H9 (cell line): ENCODE data around the gene COL8A1. TPM values are rescaled to one million over a fixed set of nuclear protein-coding genes. Genes with fewer than 3 reads are reported as not detected.

Source experiments
- DNase-seq: peaks from one replicate; pipeline ENCODE4 v3.0.0-alpha.2; 2017
- H2AFZ ChIP-seq: one replicate; pipeline ENCODE4 v1.6.1; 2013; ENCODE audit warnings: mild to moderate bottlenecking, low read length, control low read depth, moderate library complexity
- H2AK5ac ChIP-seq: 2 replicates; pipeline ENCODE4 v1.6.1; 2013; ENCODE audit warnings: low read length, control low read depth, mixed read lengths; ENCODE audit not compliant: insufficient read length
- H2BK120ac ChIP-seq: one replicate; pipeline ENCODE4 v1.6.1; 2013; ENCODE audit warnings: low read depth, mild to moderate bottlenecking, low read length, control low read depth, inconsistent platforms; ENCODE audit not compliant: poor library complexity, severe bottlenecking
- H2BK12ac ChIP-seq: 2 replicates; pipeline ENCODE4 v1.6.1; 2013; ENCODE audit warnings: low read length, control low read depth, mixed read lengths, low read depth; ENCODE audit not compliant: insufficient read length
- H2BK15ac ChIP-seq: 2 replicates; pipeline ENCODE4 v1.6.1; 2013; ENCODE audit warnings: low read depth, low read length, control low read depth
- H2BK20ac ChIP-seq: one replicate; pipeline ENCODE4 v1.6.1; 2013; ENCODE audit warnings: low read depth, mild to moderate bottlenecking, low read length, control low read depth, inconsistent platforms; ENCODE audit not compliant: poor library complexity, severe bottlenecking
- H2BK5ac ChIP-seq: 2 replicates; pipeline ENCODE4 v1.6.1; 2013; ENCODE audit warnings: low read length, control low read depth, mixed read lengths; ENCODE audit not compliant: insufficient read length
- H3K14ac ChIP-seq: 2 replicates; pipeline ENCODE4 v1.6.1; 2013; ENCODE audit warnings: low read length, control low read depth; ENCODE audit not compliant: insufficient read depth
- H3K18ac ChIP-seq: 2 replicates; pipeline ENCODE4 v1.6.1; 2013; ENCODE audit warnings: low read depth, mild to moderate bottlenecking, mixed read lengths, low read length, control low read depth; ENCODE audit not compliant: insufficient read length
- H3K23ac ChIP-seq: 2 replicates; pipeline ENCODE4 v1.6.1; 2013; ENCODE audit warnings: low read length, control low read depth, mixed read lengths, low read depth; ENCODE audit not compliant: insufficient read length
- H3K23me2 ChIP-seq: 2 replicates; pipeline ENCODE4 v1.6.1; 2013; ENCODE audit warnings: low read depth, mild to moderate bottlenecking, mixed read lengths, low read length, control low read depth; ENCODE audit not compliant: insufficient read length, poor library complexity, severe bottlenecking
- H3K27ac ChIP-seq: 2 replicates; pipeline ENCODE4 v1.5.1; 2013; ENCODE audit warnings: low read length, control low read depth, mixed read lengths, low read depth; ENCODE audit not compliant: insufficient read length
- H3K27me3 ChIP-seq: 2 replicates; pipeline ENCODE4 v1.6.1; 2013; ENCODE audit warnings: low read length, control low read depth, inconsistent platforms; ENCODE audit not compliant: insufficient read depth
- H3K4ac ChIP-seq: 2 replicates; pipeline ENCODE4 v1.6.1; 2013; ENCODE audit warnings: low read depth, mild to moderate bottlenecking, control low read depth, inconsistent platforms, low read length, moderate library complexity
- H3K4me1 ChIP-seq: 2 replicates; pipeline ENCODE4 v1.6.1; 2013; ENCODE audit warnings: low read length, control low read depth, inconsistent platforms; ENCODE audit not compliant: insufficient read depth
- H3K4me2 ChIP-seq: 2 replicates; pipeline ENCODE4 v1.6.1; 2013; ENCODE audit warnings: low read length, control low read depth, mixed read lengths; ENCODE audit not compliant: insufficient read length, insufficient read depth
- H3K56ac ChIP-seq: 2 replicates; pipeline ENCODE4 v1.6.1; 2013; ENCODE audit warnings: low read depth, mild to moderate bottlenecking, mixed read lengths, low read length, control low read depth; ENCODE audit not compliant: insufficient read length
- H3K79me1 ChIP-seq: 2 replicates; pipeline ENCODE4 v1.6.1; 2013; ENCODE audit warnings: low read depth, mild to moderate bottlenecking, moderate library complexity, low read length, control low read depth, inconsistent platforms; ENCODE audit not compliant: insufficient read depth, poor library complexity, severe bottlenecking
- H3K79me2 ChIP-seq: 2 replicates; pipeline ENCODE4 v1.6.1; 2013; ENCODE audit warnings: low read length, control low read depth, inconsistent platforms; ENCODE audit not compliant: insufficient read depth
- H3K9ac ChIP-seq: 2 replicates; pipeline ENCODE4 v1.6.1; 2013; ENCODE audit warnings: low read length, control low read depth, mixed read lengths; ENCODE audit not compliant: insufficient read length; ENCODE audit errors: extremely low read depth
- H3K9me3 ChIP-seq: one replicate; pipeline ENCODE4 v1.6.1; 2013; ENCODE audit warnings: low read depth, low read length, inconsistent platforms; ENCODE audit not compliant: control insufficient read depth
- H3T11ph ChIP-seq: one replicate; pipeline ENCODE4 v1.6.1; 2013; ENCODE audit warnings: mild to moderate bottlenecking, low read length, control low read depth, inconsistent platforms
- H4K20me1 ChIP-seq: one replicate; pipeline ENCODE4 v1.6.1; 2013; ENCODE audit not compliant: control insufficient read depth, insufficient read length, insufficient read depth
- H4K5ac ChIP-seq: 2 replicates; pipeline ENCODE4 v1.6.1; 2013; ENCODE audit warnings: low read depth, mild to moderate bottlenecking, mixed read lengths, low read length, control low read depth; ENCODE audit not compliant: insufficient read length
- H4K8ac ChIP-seq: replicated peaks from 2 replicates; pipeline ENCODE4 v1.6.1; 2013; ENCODE audit warnings: low read length, control low read depth, mixed read lengths, low read depth; ENCODE audit not compliant: insufficient read length
- H4K91ac ChIP-seq: 2 replicates; pipeline ENCODE4 v1.6.1; 2013; ENCODE audit warnings: low read depth, mild to moderate bottlenecking, moderate library complexity, mixed read lengths, low read length, control low read depth; ENCODE audit not compliant: insufficient read length
- H3K27ac Mint-ChIP-seq, 3 experiments: 2 replicates in 2 of 3; 3 replicates in 1 of 3; pipeline ENCODE4 v1.8.0; 2020 to 2021; ENCODE audit warnings: mixed read lengths in 3 of 3, mild to moderate bottlenecking in 1 of 3, moderate library complexity in 1 of 3
- H3K27me3 Mint-ChIP-seq: 2 replicates; pipeline ENCODE4 v1.8.0; 2021; ENCODE audit warnings: low read depth, mild to moderate bottlenecking, moderate library complexity, mixed read lengths
- H3K36me3 Mint-ChIP-seq, 3 experiments: 2 replicates in 2 of 3; 3 replicates in 1 of 3; pipeline ENCODE4 v1.8.0; 2020 to 2021; ENCODE audit warnings: low read depth in 3 of 3, mixed read lengths in 3 of 3; ENCODE audit not compliant: insufficient read depth in 1 of 3
- H3K4me1 Mint-ChIP-seq, 2 experiments: 2 replicates each; pipeline ENCODE4 v1.8.0; 2020; ENCODE audit warnings: mixed read lengths in 2 of 2
- H3K4me3 Mint-ChIP-seq, 2 experiments: 2 replicates in 1 of 2; 3 replicates in 1 of 2; pipeline ENCODE4 v1.8.0; 2020 to 2021; ENCODE audit warnings: mild to moderate bottlenecking in 2 of 2, mixed read lengths in 2 of 2, moderate library complexity in 1 of 2
- H3K9me3 Mint-ChIP-seq, 2 experiments: 2 replicates in 1 of 2; 3 replicates in 1 of 2; pipeline ENCODE4 v1.8.0; 2020; ENCODE audit warnings: mild to moderate bottlenecking in 2 of 2, mixed read lengths in 2 of 2, moderate library complexity in 1 of 2
- WGBS: extraction: QIAGEN DNeasy Blood & Tissue Kit; methylation state at CpG from one replicate; pipeline ENCODE4 v1.1.7; 2013; ENCODE audit warnings: missing lambda C conversion rate, low lambda C conversion rate, mixed read lengths; ENCODE audit not compliant: insufficient read length; ENCODE audit errors: extremely low coverage; 5-methylcytosine and 5-hydroxymethylcytosine counted together
- total RNA-seq: library from RNA; stranded (reverse); gene quantifications from 2 replicates; pipeline ENCODE4 v1.2.1, GENCODE V29; 2021
- TF ChIP-seq, protein P1 (sequence below): fragments of 200-600 bp; sonication (generic); conservative IDR thresholded peaks from 3 replicates; pipeline ENCODE4 v1.8.0; 2021; ENCODE audit warnings: antibody characterized with exemption, mild to moderate bottlenecking

The COL8A1 gene
- total RNA-seq, 1 experiment from 2014 or later: 0.17 TPM

GRCh38 chr3:99670556-99670950, 32.2 kb downstream of the COL8A1 start:
- Histone ChIP-seq H3K79me2 (no peaks in the 10 kb centered on the region), H3K4me2 (no peak overlapping the region), H4K5ac (no peak overlapping the region), H2BK20ac (no peak overlapping the region), H2BK12ac (no peak overlapping the region), H3K14ac (no peak overlapping the region), H3K18ac (no peak overlapping the region), H2BK5ac (no peak overlapping the region), H3K56ac (no peak overlapping the region), H3K79me1 (no peaks in the 10 kb centered on the region), H2BK120ac (no peak overlapping the region), H4K8ac (no peak overlapping the region), H2AFZ (no peak overlapping the region), H3K27ac (no peak overlapping the region), H3K4ac (no peak overlapping the region), H3K23me2 (no peaks in the 10 kb centered on the region), H3T11ph (no peak overlapping the region), H3K27me3 (no peaks in the 10 kb centered on the region), H3K9me3 (no peaks in the 10 kb centered on the region), H3K9ac (no peak overlapping the region), H3K23ac (no peak overlapping the region), H3K4me1 (no peaks in the 10 kb centered on the region), H4K91ac (no peak overlapping the region), H4K20me1 (no peaks in the 10 kb centered on the region), H2BK15ac (no peak overlapping the region), H2AK5ac (no peak overlapping the region)
- Mint-ChIP-seq H3K36me3 (no peaks in the 10 kb centered on the region), H3K4me3 (no peak overlapping the region), H3K27me3 (no peaks in the 10 kb centered on the region), H3K27ac (no peak overlapping the region), H3K9me3 (no peaks in the 10 kb centered on the region), H3K4me1 (peaks cover 0 to 5% of the 10 kb centered on the region in 2 experiments; a peak in 1 of 4 replicates)
- no peak for DNase-seq
- no CpG with 5 or more reads among the region's 2 CpGs for WGBS
- TF ChIP-seq, protein P1, sequence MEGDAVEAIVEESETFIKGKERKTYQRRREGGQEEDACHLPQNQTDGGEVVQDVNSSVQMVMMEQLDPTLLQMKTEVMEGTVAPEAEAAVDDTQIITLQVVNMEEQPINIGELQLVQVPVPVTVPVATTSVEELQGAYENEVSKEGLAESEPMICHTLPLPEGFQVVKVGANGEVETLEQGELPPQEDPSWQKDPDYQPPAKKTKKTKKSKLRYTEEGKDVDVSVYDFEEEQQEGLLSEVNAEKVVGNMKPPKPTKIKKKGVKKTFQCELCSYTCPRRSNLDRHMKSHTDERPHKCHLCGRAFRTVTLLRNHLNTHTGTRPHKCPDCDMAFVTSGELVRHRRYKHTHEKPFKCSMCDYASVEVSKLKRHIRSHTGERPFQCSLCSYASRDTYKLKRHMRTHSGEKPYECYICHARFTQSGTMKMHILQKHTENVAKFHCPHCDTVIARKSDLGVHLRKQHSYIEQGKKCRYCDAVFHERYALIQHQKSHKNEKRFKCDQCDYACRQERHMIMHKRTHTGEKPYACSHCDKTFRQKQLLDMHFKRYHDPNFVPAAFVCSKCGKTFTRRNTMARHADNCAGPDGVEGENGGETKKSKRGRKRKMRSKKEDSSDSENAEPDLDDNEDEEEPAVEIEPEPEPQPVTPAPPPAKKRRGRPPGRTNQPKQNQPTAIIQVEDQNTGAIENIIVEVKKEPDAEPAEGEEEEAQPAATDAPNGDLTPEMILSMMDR: no peak
